B cell (primary cell): ENCODE data around the gene ZBTB43.

ENCODE experiments used
- CTCF ChIP-seq: fragments of 200-600 bp; IDR thresholded peaks from one replicate; pipeline ENCODE4 v1.8.0; 2022; ENCODE audit warnings: antibody characterized with exemption, mild to moderate bottlenecking
- EZH2 ChIP-seq: IDR thresholded peaks from 2 replicates; pipeline ENCODE4 v1.6.1; 2012; ENCODE audit warnings: borderline replicate concordance, low read depth, mild to moderate bottlenecking, moderate library complexity, low read length; ENCODE audit not compliant: insufficient read depth, poor library complexity, severe bottlenecking

- TF ChIP-seq CTCF, result no peak
- TF ChIP-seq EZH2, result no peak
These were observed at the start of gene ZBTB43 for GRCh38 chr9:126804696-126805553.
